Upper lobe of left lung (tissue), 4 donors: ENCODE results near the gene LAMA3.

Source experiments
- POLR2A ChIP-seq, 4 donors: fragments of 450-650 bp; IDR thresholded peaks; one replicate each; pipeline ENCODE4 v1.5.1; 2016 to 2017; ENCODE audit warnings: antibody characterized with exemption in 4 of 4, mild to moderate bottlenecking in 2 of 4
- POLR2AphosphoS5 ChIP-seq, 2 donors: sonication (generic); formaldehyde crosslinking; IDR thresholded peaks; one replicate each; pipeline ENCODE4 v1.5.1; 2017; ENCODE audit warnings: antibody characterized with exemption in 2 of 2
- TF ChIP-seq, protein P1 (sequence below), 6 experiments: fragments of 450-650 bp in 4 of 6; fragments of 200-600 bp in 2 of 6; sonication (generic) in 2 of 6; IDR thresholded peaks; one replicate each; pipeline ENCODE4 v1.5.1; 2016 to 2019; ENCODE audit warnings: antibody characterized with exemption in 6 of 6

DNA sequence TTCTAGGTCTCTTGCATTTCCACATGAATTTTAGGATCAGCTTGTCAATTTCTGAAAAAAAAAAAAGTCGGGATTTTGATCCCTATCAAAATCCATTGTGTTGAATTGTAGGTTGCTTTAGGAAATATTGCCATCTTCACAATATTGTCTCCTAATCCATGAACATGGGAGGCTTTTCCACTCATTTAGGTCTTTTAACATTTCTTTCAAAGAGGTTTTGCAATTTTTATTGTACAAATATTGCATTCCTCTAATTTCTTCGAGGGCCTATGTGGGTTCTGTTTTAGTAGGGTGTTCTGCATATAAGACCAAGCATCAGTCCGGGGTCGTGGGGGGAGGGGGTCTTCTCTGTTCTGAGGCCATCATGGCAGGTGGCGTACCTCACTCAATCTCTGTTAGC, 725 bp upstream of the LAMA3 start:
- TF ChIP-seq POLR2AphosphoS5 (IDR thresholded peaks at IDR 0.05) (no peak), POLR2A (IDR thresholded peaks at IDR 0.05) (no peak)
- TF ChIP-seq, protein P1, sequence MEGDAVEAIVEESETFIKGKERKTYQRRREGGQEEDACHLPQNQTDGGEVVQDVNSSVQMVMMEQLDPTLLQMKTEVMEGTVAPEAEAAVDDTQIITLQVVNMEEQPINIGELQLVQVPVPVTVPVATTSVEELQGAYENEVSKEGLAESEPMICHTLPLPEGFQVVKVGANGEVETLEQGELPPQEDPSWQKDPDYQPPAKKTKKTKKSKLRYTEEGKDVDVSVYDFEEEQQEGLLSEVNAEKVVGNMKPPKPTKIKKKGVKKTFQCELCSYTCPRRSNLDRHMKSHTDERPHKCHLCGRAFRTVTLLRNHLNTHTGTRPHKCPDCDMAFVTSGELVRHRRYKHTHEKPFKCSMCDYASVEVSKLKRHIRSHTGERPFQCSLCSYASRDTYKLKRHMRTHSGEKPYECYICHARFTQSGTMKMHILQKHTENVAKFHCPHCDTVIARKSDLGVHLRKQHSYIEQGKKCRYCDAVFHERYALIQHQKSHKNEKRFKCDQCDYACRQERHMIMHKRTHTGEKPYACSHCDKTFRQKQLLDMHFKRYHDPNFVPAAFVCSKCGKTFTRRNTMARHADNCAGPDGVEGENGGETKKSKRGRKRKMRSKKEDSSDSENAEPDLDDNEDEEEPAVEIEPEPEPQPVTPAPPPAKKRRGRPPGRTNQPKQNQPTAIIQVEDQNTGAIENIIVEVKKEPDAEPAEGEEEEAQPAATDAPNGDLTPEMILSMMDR (IDR thresholded peaks at IDR 0.05) = no peak
